HepG2 (cell line): ENCODE data around the gene RPL6.

Experiments used
- ERF ChIP-seq: IDR thresholded peaks from 2 replicates; pipeline ENCODE4 v1.6.1; 2018; ENCODE audit warnings: missing biosample characterization, missing genetic modification reagents
- SALL2 ChIP-seq: sonication (generic); formaldehyde crosslinking; IDR thresholded peaks from 2 replicates; pipeline ENCODE4 v1.8.1; 2023; ENCODE audit warnings: mild to moderate bottlenecking, missing genetic modification reagents, inconsistent platforms
- TAF1 ChIP-seq: sonication (generic); formaldehyde crosslinking; IDR thresholded peaks from 2 replicates; pipeline ENCODE4 v1.4.0; 2020; ENCODE audit warnings: missing genetic modification reagents
- TAF15 ChIP-seq: fragments of 200-400 bp; formaldehyde crosslinking; IDR thresholded peaks from one replicate; pipeline ENCODE4 v1.6.1; 2018; ENCODE audit warnings: mild to moderate bottlenecking, low read depth, low read length; ENCODE audit not compliant: poor library complexity, severe bottlenecking
- ZFP41 ChIP-seq: sonication (generic); formaldehyde crosslinking; IDR thresholded peaks from 2 replicates; pipeline ENCODE4 v1.4.0; 2020; ENCODE audit warnings: mild to moderate bottlenecking, missing genetic modification reagents, borderline replicate concordance
- ZNF317 ChIP-seq: sonication (generic); formaldehyde crosslinking; IDR thresholded peaks from 2 replicates; pipeline ENCODE4 v1.5.0; 2020; ENCODE audit warnings: mild to moderate bottlenecking, missing genetic modification reagents
- TF ChIP-seq, protein P1 (sequence below): sonication (generic); formaldehyde crosslinking; IDR thresholded peaks from 2 replicates; pipeline ENCODE4 v1.8.1; 2023; ENCODE audit warnings: missing genetic modification reagents, inconsistent platforms, borderline replicate concordance
- TF ChIP-seq, protein P2 (sequence below): sonication (generic); formaldehyde crosslinking; IDR thresholded peaks from 2 replicates; pipeline ENCODE4 v1.9.0; 2021; ENCODE audit warnings: missing genetic modification reagents, borderline replicate concordance
- TF ChIP-seq, protein P3 (sequence below): sonication (generic); formaldehyde crosslinking; IDR thresholded peaks from 2 replicates; pipeline ENCODE4 v1.5.0; 2020; ENCODE audit warnings: mild to moderate bottlenecking, missing genetic modification reagents, moderate library complexity
- TF ChIP-seq, protein P4 (sequence below): fragments of 450-650 bp; IDR thresholded peaks from 2 replicates; pipeline ENCODE4 v1.6.1; 2016
- TF ChIP-seq, protein P5 (sequence below): sonication (generic); formaldehyde crosslinking; IDR thresholded peaks from 2 replicates; pipeline ENCODE4 v1.8.1; 2023; ENCODE audit warnings: mild to moderate bottlenecking, missing genetic modification reagents, borderline replicate concordance
- TF ChIP-seq, protein P6 (sequence below): sonication (generic); formaldehyde crosslinking; IDR thresholded peaks from 2 replicates; pipeline ENCODE4 v1.5.1; 2020; ENCODE audit warnings: missing genetic modification reagents, mild to moderate bottlenecking, borderline replicate concordance
- TF ChIP-seq, protein P7 (sequence below), 2 experiments: IDR thresholded peaks; 2 replicates each; pipeline ENCODE4 v1.6.1; 2011 to 2012; ENCODE audit warnings: low read length in 2 of 2, borderline replicate concordance in 1 of 2, low read depth in 1 of 2, mild to moderate bottlenecking in 1 of 2, moderate library complexity in 1 of 2
- TF ChIP-seq, protein P8 (sequence below): sonication (generic); formaldehyde crosslinking; IDR thresholded peaks from 2 replicates; pipeline ENCODE4 v1.4.0; 2020; ENCODE audit warnings: missing genetic modification reagents

DNA sequence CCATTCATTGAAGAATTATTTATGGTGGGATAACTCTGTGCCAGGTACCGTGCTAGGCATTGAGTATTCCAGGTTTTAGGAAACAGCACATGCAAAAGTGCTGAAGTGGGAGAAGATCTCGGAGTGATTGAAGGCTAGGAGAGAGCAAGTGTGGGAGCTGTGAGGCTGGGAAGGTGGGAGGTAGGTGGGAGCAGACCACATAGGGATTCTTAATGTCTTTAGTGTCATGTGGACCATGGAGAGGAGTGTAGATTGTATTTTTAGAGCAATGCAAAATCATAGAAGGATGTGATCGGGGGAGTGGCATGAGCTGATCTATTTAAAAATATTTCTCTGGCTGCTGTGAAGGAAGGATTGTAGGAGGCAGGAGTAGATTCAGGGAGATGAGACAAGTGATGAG is 14.7 kb upstream of the RPL6 start:
- TF ChIP-seq ZNF317 (CRISPR knock-in tag): no peak
- TF ChIP-seq, protein P1, sequence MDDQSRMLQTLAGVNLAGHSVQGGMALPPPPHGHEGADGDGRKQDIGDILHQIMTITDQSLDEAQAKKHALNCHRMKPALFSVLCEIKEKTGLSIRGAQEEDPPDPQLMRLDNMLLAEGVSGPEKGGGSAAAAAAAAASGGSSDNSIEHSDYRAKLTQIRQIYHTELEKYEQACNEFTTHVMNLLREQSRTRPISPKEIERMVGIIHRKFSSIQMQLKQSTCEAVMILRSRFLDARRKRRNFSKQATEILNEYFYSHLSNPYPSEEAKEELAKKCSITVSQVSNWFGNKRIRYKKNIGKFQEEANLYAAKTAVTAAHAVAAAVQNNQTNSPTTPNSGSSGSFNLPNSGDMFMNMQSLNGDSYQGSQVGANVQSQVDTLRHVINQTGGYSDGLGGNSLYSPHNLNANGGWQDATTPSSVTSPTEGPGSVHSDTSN (CRISPR knock-in tag): no peak
- TF ChIP-seq, protein P2, sequence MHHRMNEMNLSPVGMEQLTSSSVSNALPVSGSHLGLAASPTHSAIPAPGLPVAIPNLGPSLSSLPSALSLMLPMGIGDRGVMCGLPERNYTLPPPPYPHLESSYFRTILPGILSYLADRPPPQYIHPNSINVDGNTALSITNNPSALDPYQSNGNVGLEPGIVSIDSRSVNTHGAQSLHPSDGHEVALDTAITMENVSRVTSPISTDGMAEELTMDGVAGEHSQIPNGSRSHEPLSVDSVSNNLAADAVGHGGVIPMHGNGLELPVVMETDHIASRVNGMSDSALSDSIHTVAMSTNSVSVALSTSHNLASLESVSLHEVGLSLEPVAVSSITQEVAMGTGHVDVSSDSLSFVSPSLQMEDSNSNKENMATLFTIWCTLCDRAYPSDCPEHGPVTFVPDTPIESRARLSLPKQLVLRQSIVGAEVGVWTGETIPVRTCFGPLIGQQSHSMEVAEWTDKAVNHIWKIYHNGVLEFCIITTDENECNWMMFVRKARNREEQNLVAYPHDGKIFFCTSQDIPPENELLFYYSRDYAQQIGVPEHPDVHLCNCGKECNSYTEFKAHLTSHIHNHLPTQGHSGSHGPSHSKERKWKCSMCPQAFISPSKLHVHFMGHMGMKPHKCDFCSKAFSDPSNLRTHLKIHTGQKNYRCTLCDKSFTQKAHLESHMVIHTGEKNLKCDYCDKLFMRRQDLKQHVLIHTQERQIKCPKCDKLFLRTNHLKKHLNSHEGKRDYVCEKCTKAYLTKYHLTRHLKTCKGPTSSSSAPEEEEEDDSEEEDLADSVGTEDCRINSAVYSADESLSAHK (CRISPR knock-in tag): no peak
- TF ChIP-seq, protein P3, sequence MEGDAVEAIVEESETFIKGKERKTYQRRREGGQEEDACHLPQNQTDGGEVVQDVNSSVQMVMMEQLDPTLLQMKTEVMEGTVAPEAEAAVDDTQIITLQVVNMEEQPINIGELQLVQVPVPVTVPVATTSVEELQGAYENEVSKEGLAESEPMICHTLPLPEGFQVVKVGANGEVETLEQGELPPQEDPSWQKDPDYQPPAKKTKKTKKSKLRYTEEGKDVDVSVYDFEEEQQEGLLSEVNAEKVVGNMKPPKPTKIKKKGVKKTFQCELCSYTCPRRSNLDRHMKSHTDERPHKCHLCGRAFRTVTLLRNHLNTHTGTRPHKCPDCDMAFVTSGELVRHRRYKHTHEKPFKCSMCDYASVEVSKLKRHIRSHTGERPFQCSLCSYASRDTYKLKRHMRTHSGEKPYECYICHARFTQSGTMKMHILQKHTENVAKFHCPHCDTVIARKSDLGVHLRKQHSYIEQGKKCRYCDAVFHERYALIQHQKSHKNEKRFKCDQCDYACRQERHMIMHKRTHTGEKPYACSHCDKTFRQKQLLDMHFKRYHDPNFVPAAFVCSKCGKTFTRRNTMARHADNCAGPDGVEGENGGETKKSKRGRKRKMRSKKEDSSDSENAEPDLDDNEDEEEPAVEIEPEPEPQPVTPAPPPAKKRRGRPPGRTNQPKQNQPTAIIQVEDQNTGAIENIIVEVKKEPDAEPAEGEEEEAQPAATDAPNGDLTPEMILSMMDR (CRISPR knock-in tag): no peak
- TF ChIP-seq, protein P4, sequence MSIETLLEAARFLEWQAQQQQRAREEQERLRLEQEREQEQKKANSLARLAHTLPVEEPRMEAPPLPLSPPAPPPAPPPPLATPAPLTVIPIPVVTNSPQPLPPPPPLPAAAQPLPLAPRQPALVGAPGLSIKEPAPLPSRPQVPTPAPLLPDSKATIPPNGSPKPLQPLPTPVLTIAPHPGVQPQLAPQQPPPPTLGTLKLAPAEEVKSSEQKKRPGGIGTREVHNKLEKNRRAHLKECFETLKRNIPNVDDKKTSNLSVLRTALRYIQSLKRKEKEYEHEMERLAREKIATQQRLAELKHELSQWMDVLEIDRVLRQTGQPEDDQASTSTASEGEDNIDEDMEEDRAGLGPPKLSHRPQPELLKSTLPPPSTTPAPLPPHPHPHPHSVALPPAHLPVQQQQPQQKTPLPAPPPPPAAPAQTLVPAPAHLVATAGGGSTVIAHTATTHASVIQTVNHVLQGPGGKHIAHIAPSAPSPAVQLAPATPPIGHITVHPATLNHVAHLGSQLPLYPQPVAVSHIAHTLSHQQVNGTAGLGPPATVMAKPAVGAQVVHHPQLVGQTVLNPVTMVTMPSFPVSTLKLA: no peak
- no peak for TF ChIP-seq TAF1 (CRISPR knock-in tag)
- TF ChIP-seq SALL2 (CRISPR knock-in tag): no peak
- no peak for TF ChIP-seq ERF (CRISPR knock-in tag)
- TF ChIP-seq, protein P5, sequence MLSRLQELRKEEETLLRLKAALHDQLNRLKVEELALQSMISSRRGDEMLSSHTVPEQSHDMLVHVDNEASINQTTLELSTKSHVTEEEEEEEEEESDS (CRISPR knock-in tag): no peak
- no peak for TF ChIP-seq TAF15
- TF ChIP-seq, protein P6, sequence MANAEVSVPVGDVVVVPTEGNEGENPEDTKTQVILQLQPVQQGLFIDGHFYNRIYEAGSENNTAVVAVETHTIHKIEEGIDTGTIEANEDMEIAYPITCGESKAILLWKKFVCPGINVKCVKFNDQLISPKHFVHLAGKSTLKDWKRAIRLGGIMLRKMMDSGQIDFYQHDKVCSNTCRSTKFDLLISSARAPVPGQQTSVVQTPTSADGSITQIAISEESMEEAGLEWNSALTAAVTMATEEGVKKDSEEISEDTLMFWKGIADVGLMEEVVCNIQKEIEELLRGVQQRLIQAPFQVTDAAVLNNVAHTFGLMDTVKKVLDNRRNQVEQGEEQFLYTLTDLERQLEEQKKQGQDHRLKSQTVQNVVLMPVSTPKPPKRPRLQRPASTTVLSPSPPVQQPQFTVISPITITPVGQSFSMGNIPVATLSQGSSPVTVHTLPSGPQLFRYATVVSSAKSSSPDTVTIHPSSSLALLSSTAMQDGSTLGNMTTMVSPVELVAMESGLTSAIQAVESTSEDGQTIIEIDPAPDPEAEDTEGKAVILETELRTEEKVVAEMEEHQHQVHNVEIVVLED (CRISPR knock-in tag): no peak
- TF ChIP-seq, protein P7, sequence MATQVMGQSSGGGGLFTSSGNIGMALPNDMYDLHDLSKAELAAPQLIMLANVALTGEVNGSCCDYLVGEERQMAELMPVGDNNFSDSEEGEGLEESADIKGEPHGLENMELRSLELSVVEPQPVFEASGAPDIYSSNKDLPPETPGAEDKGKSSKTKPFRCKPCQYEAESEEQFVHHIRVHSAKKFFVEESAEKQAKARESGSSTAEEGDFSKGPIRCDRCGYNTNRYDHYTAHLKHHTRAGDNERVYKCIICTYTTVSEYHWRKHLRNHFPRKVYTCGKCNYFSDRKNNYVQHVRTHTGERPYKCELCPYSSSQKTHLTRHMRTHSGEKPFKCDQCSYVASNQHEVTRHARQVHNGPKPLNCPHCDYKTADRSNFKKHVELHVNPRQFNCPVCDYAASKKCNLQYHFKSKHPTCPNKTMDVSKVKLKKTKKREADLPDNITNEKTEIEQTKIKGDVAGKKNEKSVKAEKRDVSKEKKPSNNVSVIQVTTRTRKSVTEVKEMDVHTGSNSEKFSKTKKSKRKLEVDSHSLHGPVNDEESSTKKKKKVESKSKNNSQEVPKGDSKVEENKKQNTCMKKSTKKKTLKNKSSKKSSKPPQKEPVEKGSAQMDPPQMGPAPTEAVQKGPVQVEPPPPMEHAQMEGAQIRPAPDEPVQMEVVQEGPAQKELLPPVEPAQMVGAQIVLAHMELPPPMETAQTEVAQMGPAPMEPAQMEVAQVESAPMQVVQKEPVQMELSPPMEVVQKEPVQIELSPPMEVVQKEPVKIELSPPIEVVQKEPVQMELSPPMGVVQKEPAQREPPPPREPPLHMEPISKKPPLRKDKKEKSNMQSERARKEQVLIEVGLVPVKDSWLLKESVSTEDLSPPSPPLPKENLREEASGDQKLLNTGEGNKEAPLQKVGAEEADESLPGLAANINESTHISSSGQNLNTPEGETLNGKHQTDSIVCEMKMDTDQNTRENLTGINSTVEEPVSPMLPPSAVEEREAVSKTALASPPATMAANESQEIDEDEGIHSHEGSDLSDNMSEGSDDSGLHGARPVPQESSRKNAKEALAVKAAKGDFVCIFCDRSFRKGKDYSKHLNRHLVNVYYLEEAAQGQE (IDR thresholded peaks at IDR 0.05; ENCODE audit: borderline replicate concordance in 1 of 2, low read depth in 1 of 2, low read length in 2 of 2): no peak
- no peak for TF ChIP-seq ZFP41 (CRISPR knock-in tag)
- TF ChIP-seq, protein P8, sequence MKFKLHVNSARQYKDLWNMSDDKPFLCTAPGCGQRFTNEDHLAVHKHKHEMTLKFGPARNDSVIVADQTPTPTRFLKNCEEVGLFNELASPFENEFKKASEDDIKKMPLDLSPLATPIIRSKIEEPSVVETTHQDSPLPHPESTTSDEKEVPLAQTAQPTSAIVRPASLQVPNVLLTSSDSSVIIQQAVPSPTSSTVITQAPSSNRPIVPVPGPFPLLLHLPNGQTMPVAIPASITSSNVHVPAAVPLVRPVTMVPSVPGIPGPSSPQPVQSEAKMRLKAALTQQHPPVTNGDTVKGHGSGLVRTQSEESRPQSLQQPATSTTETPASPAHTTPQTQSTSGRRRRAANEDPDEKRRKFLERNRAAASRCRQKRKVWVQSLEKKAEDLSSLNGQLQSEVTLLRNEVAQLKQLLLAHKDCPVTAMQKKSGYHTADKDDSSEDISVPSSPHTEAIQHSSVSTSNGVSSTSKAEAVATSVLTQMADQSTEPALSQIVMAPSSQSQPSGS (CRISPR knock-in tag): no peak
